GM19193 (cell line): Measurements from ENCODE around the gene RXFP1.

ENCODE experiments used
- POLR2A ChIP-seq: IDR thresholded peaks from 4 replicates; pipeline ENCODE4 v1.6.1; 2011; ENCODE audit not compliant: insufficient read depth, insufficient read length; ENCODE audit errors: extremely low read depth

Gene RXFP1

DNA sequence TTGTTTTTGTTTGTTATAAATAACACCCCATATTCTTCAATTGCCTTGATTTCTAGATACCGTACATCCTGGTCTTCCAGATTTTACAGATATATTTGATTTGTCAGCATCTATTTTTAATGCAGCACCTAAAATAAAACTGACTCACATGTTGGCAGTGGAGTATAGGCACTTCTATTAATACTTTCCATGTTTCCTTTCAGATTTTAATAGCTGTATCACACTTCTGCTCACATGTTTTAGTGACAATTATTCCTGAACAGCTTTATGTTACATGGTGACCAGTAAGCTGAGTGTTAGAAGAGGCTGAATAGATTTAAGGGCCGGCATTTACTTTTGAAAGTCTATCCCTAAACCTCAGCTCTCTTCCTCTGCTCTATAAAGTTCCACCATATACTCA is 103.9 kb downstream of the RXFP1 start:
- TF ChIP-seq POLR2A, result no peak

DNA sequence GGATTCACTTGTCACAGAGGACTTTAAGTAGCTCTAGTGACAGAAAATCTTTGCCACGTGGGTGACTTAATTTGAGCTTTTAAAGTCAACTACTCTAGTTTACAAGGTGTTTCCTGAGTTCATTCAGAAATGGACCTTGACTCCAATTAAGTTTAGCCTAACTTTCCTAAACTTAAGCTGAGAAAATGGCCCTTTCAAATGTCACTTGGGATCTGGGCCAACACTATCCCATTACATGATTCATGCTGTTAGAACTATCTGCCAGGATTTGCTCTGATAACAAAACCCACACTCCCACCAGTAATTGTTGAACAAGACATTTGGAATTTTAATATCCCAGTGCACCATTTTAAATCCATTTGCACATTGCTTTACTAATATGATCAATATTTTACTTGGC is 109.2 kb downstream of the RXFP1 start:
- no peak for TF ChIP-seq POLR2A

DNA sequence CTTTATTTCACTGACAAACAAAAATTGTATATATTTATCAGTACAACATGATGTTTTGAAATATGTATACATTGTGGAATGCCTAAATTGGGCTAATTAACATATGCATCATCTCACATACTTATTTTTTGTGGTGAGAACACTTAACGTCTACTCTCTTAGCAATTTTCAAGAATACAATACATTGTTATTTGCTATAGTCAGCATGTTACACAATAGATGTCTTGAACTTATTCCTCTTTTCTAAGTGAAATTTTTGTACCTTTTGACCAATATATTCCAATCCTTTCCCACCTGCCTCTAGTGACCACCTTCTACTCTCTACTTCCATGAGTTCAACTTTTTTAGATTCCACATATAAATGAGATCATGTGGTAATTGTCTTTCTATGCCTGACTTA is 114.9 kb downstream of the RXFP1 start:
- TF ChIP-seq POLR2A, result no peak

DNA sequence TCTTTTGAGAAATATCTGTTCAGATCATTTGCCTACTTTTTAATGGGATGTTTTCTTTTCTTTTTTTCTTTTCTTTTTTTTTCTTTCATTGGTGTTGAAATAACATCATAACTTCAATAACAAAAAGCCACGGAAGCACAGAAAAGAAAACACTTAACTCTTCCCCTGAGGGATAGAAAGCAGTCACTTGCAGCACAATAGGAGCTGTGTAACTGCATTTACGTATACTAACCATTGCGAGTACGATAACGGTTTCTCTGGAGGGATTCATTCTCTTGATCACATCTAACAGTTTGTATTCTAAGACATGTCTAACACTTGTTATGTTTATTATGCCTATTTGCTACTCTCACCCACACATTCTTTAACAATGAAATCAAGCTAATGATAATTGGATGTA is 122.7 kb downstream of the RXFP1 start:
- TF ChIP-seq POLR2A, result no peak

DNA sequence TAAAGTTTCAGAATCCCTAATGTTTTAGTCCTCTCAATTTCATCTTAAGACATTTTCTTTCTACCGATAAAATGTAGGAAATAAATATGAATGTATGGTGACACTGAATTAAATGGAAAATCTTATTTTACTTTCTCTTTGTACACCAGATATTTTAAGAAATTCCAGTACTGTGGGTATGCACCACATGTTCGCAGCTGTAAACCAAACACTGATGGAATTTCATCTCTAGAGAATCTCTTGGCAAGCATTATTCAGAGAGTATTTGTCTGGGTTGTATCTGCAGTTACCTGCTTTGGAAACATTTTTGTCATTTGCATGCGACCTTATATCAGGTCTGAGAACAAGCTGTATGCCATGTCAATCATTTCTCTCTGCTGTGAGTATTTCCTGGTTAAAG is 123.1 kb downstream of the RXFP1 start:
- no peak for TF ChIP-seq POLR2A

DNA sequence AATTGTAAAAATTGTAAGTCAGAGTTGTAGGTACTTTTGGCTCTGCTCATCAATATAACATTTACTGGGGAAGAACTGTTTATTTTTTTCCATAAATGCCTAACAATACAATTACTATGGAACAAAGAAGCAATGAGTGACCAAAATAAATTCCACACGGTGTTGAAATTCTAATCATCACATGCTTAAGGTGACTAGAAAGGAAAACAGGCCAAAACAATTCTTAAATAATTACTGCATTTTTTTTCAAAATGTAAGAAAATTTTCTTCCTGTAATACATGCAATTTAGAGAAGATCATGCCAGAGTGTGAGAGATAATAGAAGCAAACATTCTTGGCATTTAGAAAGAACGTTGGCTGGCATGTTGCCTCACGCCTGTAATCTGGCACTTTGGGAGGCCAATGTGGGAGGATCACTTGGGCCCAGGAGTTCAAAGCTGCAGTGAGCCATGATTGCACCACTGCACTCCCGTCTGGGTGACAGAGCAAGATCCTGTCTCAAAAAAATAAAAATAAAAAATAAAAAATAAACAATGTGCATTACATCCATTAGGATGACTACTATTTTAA is 127.5 kb downstream of the RXFP1 start:
- no peak for TF ChIP-seq POLR2A

DNA sequence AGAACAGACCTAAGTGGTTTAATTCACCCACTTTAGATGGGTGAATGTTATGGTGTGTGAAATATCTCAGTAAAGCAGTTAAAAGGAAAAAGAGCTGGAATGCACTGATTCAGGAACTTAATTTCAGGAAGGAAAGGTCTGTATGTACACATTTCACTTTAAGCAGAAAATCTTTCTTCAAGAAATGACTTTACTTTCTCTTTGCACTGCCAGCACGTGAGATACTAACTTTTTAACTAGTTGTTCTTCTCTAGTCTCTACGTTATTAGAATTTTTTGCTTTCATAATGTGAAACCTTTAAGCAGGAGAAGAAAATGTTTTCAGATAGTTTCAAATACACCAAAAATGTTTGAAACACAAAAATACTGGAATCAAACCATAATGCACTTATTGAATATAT is 131.2 kb downstream of the RXFP1 start:
- no peak for TF ChIP-seq POLR2A

DNA sequence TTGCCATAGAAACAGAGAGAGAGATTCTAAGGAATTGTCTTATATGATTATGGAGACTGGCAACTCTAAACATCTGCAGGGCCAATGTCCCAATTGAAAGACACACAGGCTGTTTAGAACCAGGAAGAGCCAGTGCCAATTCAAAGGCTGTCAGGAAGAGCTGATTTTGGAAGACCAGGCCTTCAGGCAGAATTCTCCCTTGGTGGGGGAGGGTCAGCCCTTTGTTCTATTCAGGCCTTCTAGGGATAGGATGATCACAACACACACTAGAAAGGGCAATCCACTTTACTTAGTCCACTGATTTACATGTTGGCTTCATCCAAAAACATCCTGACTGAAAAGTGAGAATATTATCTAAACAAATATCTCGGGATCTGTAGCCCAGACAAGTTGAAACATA is 134.8 kb downstream of the RXFP1 start:
- TF ChIP-seq POLR2A, result no peak

DNA sequence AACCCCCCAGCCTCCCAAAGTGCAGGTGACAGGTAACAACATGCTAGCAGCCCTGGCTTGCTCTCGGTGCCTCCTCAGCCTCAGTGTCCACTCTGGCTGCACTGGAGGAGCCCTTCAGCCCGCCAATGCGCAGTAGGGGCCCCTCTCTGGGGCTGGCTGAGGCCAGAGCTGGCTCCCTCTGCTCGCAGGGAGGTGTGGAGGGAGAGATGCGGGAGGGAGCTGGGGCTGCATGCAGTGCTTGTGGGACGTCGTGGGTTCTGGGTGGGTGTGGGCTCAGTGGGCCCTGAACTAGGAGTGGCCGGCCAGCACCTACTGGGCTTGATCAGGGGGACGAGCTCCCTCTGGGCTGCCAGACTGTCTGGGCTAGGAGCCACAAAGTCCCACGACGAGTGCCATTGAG is 135.6 kb downstream of the RXFP1 start:
- no peak for TF ChIP-seq POLR2A

DNA sequence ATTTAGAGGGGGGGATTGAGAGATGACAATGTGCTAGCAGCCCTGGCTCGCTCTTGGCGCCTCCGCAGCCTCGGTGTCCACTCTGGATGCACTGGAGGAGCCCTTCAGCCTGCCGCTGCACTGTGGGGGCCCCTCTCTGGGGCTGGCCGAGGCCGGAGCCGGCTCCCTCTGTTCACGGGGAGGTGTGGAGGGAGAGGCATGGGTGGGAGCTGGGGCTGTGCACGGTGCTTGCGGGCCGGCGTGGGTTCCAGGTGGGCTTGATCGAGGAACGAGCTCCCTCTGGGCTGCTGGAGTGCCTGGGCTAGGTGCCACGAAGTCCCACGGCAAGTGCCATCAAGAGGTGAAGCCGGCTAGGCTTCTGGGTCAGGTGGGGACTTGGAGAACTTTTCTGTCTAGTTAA is 143.1 kb downstream of the RXFP1 start:
- TF ChIP-seq POLR2A, result no peak

DNA sequence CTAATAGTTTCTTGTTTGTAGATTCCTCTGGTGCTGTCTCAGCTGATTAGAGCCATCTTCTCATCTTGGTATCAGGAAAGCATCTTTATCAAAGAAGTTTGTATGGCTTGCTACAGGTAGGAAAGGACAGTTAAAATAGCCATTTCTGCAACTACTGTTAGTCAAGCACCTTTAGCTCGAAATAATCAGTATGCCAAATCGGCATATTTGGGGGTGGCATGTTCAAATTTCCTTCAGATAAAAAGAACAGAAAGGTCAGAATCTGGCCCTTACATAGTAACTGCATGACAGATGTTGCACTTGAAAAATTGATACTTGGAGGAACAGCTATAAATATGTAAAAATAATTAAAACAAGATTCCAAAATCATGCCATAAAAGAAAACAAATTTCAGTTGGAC is 145.2 kb downstream of the RXFP1 start:
- TF ChIP-seq POLR2A, result no peak

DNA sequence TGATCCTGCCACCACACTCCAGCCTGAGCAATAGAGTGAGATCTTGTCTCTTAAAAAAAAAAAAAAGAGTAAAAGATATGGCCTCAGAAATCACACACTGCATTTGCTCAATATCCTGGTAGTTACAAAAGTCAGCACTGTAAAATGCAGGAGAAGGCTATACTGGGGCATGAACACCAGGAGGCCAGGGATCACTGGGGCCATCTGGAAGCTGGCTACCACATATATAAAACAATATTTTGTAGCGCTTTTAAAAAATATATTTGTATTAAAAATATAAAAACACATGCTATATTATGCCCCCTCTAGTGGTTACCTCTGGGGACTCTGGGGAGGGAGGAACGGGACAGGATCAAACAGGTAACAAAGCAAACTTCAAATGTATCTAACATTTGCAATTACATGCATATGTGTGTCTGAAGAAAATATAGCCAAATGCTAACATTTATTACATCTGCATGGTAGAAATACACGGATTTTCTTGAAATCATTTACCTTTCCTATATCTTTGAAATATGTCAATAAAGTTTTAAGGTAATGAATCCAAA is 146.0 kb downstream of the RXFP1 start:
- TF ChIP-seq POLR2A, result no peak

DNA sequence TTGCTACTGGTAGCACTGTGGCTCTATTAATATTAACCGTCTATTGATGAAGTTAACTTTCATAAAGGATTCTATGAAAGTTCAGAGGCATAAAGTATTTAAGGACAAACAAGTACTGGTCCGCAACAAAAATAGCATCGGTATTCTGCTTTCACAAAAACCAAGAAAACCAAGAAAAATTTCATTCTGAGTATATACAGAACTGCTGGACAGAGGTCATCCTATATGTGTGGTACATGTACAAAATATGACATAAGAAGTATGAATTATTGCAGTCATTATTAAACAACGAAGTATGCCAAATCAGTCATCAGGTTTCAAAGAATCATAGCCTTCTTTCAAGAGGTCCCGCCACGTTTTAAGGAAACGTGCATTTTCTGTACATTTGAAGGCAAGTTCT is 147.6 kb downstream of the RXFP1 start:
- no peak for TF ChIP-seq POLR2A

DNA sequence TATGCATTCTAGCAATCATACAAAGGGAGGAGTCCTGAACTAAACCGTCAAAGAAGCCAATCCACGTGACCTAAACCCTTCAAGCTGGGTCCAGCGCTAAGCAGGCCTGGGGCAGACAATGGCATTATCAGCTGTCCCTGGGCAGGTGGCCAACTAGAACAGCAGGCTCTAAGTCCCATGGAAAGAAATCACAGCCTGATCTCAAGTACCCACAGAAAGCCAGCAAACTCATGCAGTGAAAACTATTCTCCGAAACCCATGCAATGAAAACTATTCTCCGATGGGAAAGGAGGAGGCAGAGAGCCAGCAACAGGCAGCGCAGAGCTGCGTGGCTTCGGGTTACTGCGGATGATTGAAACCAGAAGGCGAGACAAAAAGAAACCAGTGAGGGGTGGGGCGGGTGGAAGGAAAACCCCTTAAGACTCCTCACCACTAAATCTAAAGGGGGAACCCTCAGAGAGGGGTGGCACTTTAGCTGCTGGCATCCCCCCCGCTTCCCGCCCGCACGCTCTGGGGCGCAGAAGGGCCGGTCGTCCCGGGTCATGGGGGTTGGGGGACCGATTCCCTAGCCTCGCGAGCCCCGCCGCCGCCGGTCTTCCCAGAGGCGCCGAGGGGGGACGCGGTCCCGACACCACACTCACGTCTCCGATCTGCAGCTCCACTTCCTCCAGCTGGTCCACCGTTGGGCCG is 149.4 kb downstream of the RXFP1 start:
- TF ChIP-seq POLR2A, result peak; percentile 55

DNA sequence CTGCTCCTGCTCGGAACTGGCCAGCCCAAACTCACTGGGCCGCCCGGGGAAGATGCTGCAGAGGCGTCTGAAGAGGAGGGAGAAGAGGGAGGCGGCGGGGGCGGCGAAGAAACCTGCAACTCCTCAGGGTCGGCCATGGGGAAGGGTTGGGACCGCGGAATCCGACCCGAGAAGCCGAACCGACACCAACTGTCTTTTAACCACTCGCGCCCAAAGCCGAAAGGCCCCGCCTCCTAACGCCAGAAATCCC is 149.9 kb downstream of the RXFP1 start, which contains the start of gene C4orf46:
C4orf46 (minus strand) TSS at position 223 of the 250 bp plus-strand sequence; CDS start at position 137, 86 bp downstream.
- no peak for TF ChIP-seq POLR2A

DNA sequence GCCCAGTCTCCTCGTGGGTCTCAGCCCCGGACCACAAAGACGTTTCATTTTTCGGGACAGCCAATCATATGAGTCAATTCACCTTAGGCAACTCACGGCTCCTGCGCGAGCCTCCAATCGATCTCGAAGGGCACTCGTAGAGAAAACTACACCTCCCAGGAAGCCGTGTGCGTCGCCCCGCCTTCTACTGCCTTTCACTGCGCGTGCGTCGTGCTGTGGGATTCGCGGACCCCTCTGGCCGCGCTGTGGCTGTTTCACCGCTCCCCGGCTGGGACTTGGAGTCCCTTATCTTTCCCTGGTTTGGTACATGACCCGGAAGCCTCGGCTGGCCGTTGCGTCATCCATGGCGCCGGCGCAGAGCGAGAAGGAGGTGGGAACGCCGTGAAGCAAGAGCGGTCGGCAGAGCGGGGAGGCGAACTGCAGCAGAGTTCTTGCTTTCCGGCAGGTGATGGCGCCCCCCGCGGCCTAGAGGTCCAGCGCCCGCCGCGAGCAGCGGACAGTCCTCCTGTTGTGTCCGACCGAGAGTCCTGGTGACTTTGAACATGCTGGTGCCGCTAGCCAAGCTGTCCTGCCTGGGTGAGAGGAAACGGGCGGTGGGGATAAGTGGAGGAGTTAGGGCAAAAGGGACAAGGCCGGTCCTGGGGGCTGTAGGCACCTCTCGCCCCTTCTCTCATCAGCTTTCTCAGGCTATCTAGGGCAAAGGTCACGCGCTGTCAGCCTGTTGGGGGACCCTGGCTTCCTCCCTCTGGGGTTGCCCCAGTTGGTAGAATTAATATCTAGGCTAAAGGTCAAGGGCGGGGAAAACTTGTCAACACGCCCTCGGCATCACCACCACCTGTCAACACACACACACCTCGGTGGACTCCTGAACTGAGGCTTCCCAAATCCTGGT is 150.5 kb downstream of the RXFP1 start, which contains the start of gene ETFDH:
ETFDH (plus strand) TSS at position 382 of the 892 bp plus-strand sequence; CDS start at position 543, 161 bp downstream.
- peak; percentile 59 for TF ChIP-seq POLR2A
